HFFc6 (cell line): ENCODE measurements around the gene GATM. TPM values are rescaled to one million over a fixed set of nuclear protein-coding genes. Genes with fewer than 3 reads are reported as not detected.

Experiments
- DNase-seq: peaks from one replicate; pipeline ENCODE4 v3.0.0-alpha.2; 2018
- H3K27ac Mint-ChIP-seq: 2 replicates; pipeline ENCODE4 v1.8.0; 2020; ENCODE audit warnings: mild to moderate bottlenecking, mixed read lengths
- H3K27me3 Mint-ChIP-seq: 2 replicates; pipeline ENCODE4 v1.8.0; 2021; ENCODE audit warnings: mild to moderate bottlenecking, moderate library complexity, mixed read lengths; ENCODE audit not compliant: insufficient read depth
- H3K36me3 Mint-ChIP-seq: 2 replicates; pipeline ENCODE4 v1.8.0; 2021; ENCODE audit warnings: low read depth, mixed read lengths
- H3K4me1 Mint-ChIP-seq: 2 replicates; pipeline ENCODE4 v1.8.0; 2020; ENCODE audit warnings: low read depth, mixed read lengths
- H3K4me3 Mint-ChIP-seq: 2 replicates; pipeline ENCODE4 v1.8.0; 2020; ENCODE audit warnings: mild to moderate bottlenecking, moderate library complexity, mixed read lengths
- H3K9me3 Mint-ChIP-seq: 2 replicates; pipeline ENCODE4 v1.8.0; 2020; ENCODE audit warnings: mild to moderate bottlenecking, mixed read lengths
- CTCF ChIP-seq: fragments of 200-600 bp; sonication (generic); IDR thresholded peaks from 2 replicates; pipeline ENCODE4 v1.5.0; 2021; ENCODE audit warnings: antibody characterized with exemption, mild to moderate bottlenecking
- total RNA-seq, 6 experiments: library from RNA; stranded (reverse); fragmentation: NEBNext Ultra II Directional; extraction: Animal tissue kit (Norgen Biotek cat#: 25700); gene quantifications; 2 replicates in 1 of 6; 3 replicates in 5 of 6; pipeline ENCODE4 v1.2.3, GENCODE V29; 2021

Gene GATM
- total RNA-seq, 6 experiments from 2014 or later = 0.14 to 0.38 (median 0.14) TPM; not detected in 3

- H3K27me3 Mint-ChIP-seq = peaks cover 20% of the 10 kb centered on the region
- peak; percentile 59 for TF ChIP-seq CTCF
- H3K36me3 Mint-ChIP-seq = no peaks in the 10 kb centered on the region
- peak; percentile 32 for DNase-seq
- H3K9me3 Mint-ChIP-seq = no peaks in the 10 kb centered on the region
- no peaks in the 10 kb centered on the region for H3K4me1 Mint-ChIP-seq
- H3K4me3 Mint-ChIP-seq = no peak overlapping the region
- no peak overlapping the region for H3K27ac Mint-ChIP-seq
These were observed 15.5 kb upstream of the GATM start for GRCh38 chr15:45393851-45394250.

- Mint-ChIP-seq H3K9me3 (no peaks in the 10 kb centered on the region), H3K4me3 (no peak overlapping the region), H3K36me3 (no peaks in the 10 kb centered on the region), H3K27me3 (peaks cover 20% of the 10 kb centered on the region), H3K27ac (no peak overlapping the region), H3K4me1 (no peaks in the 10 kb centered on the region)
- TF ChIP-seq CTCF = no peak
- DNase-seq = no peak
These were observed 14.2 kb upstream of the GATM start for GRCh38 chr15:45392584-45392855.

GRCh38 chr15:45391746-45392583, 13.6 kb upstream of the GATM start:
- H3K4me1 Mint-ChIP-seq = no peaks in the 10 kb centered on the region
- no peak overlapping the region for H3K4me3 Mint-ChIP-seq
- no peaks in the 10 kb centered on the region for H3K36me3 Mint-ChIP-seq
- DNase-seq = no peak
- TF ChIP-seq CTCF = no peak
- peaks cover 19% of the 10 kb centered on the region for H3K27me3 Mint-ChIP-seq
- no peaks in the 10 kb centered on the region for H3K9me3 Mint-ChIP-seq
- no peak overlapping the region for H3K27ac Mint-ChIP-seq

GRCh38 chr15:45389351-45389750, 11.0 kb upstream of the GATM start:
- Mint-ChIP-seq H3K36me3 (no peaks in the 10 kb centered on the region), H3K27ac (no peak overlapping the region), H3K27me3 (peaks cover 18% of the 10 kb centered on the region), H3K4me1 (no peaks in the 10 kb centered on the region), H3K4me3 (no peak overlapping the region), H3K9me3 (no peaks in the 10 kb centered on the region)
- no peak for DNase-seq
- no peak for TF ChIP-seq CTCF

GRCh38 chr15:45387380-45388007, 9.2 kb upstream of the GATM start:
- no peak for TF ChIP-seq CTCF
- Mint-ChIP-seq H3K4me3 (no peak overlapping the region), H3K36me3 (no peaks in the 10 kb centered on the region), H3K4me1 (no peaks in the 10 kb centered on the region), H3K27ac (no peak overlapping the region), H3K9me3 (no peaks in the 10 kb centered on the region), H3K27me3 (peaks cover 12% of the 10 kb centered on the region)
- DNase-seq = no peak
